ENCODE results near the gene AP1G1. TPM values are rescaled to one million over a fixed set of nuclear protein-coding genes. Genes with fewer than 3 reads are reported as not detected.

The AP1G1 gene
- total RNA-seq, 1 experiment from 2014 or later: 51.2 TPM

- Histone ChIP-seq H2AFZ (ENCODE audit: low read length) (no peak overlapping the region), H4K20me1 (ENCODE audit: low read length) (no peaks in the 10 kb centered on the region), H3K4me2 (ENCODE audit: low read length) (peak overlapping the region; percentile 90), H3K79me2 (ENCODE audit: low read length) (peaks cover 27% of the 10 kb centered on the region), H3F3A (ENCODE audit: low read length, unreplicated experiment) (no peaks in the 10 kb centered on the region), H3K9ac (ENCODE audit: low read length) (peak overlapping the region; percentile 89; the same call in 1 of the 2 replicates), H3K4me1 (ENCODE audit: insufficient read depth, low read length) (peaks cover 8% of the 10 kb centered on the region; the same call in 1 of the 2 replicates), H3K27me3 (ENCODE audit: low read length) (no peaks in the 10 kb centered on the region), H3K9me2 (replicated peaks; ENCODE audit: low read length) (no peaks in the 10 kb centered on the region), H3K27ac (ENCODE audit: low read length) (no peak overlapping the region), H3K9me3 (ENCODE audit: low read length) (no peaks in the 10 kb centered on the region), H3K4me3 (ENCODE audit: low read length) (peak overlapping the region; percentile 82), H3K36me3 (ENCODE audit: low read depth, low read length) (peaks cover 8% of the 10 kb centered on the region; the same call in 1 of the 2 replicates)
- POLR2A ChIA-PET (ENCODE audit: unreplicated experiment): no interaction called here
- TF ChIP-seq EZH2phosphoT487 (IDR thresholded peaks at IDR 0.05; ENCODE audit: borderline replicate concordance, low read length): no peak
- no peak for TF ChIP-seq EZH2 (IDR thresholded peaks at IDR 0.05; ENCODE audit: low read length, unreplicated experiment)
- TF ChIP-seq CTCF (conservative IDR thresholded peaks at IDR 0.05; ENCODE audit: low read depth, low read length): no peak
- no TSS peak for BruUV-seq (replicated peaks)
- CTCF ChIA-PET: interaction anchor here (1.2 kb wide), 1 partner anchor 35 kb away, joined by 3 read pairs; no protein-coding TSS in a partner anchor
- ATAC-seq (no peak), DNase-seq (no peak)
- intact Hi-C loops (cut with micrococcal nuclease): loop anchor here (5.0 kb wide), 1 partner anchor 35 kb away; the partner anchor contains the start of gene ZNF821
Observed at GRCh38 chr16:71847096-71847495, 38.5 kb upstream of the AP1G1 start.

- peak; percentile 18 for ATAC-seq
- TF ChIP-seq EZH2 (IDR thresholded peaks at IDR 0.05; ENCODE audit: low read length, unreplicated experiment) (no peak), EZH2phosphoT487 (IDR thresholded peaks at IDR 0.05; ENCODE audit: borderline replicate concordance, low read length) (no peak), CTCF (conservative IDR thresholded peaks at IDR 0.05; ENCODE audit: low read depth, low read length) (no peak)
- peak overlapping the region; percentile 89 for H3K9ac ChIP-seq (ENCODE audit: low read length)
- peak overlapping the region; percentile 99; the same call in 1 of the 2 replicates for H2AFZ ChIP-seq (ENCODE audit: low read length)
- H4K20me1 ChIP-seq (ENCODE audit: low read length): no peaks in the 10 kb centered on the region
- H3K36me3 ChIP-seq (ENCODE audit: low read depth, low read length): peaks cover 8% of the 10 kb centered on the region; the same call in 1 of the 2 replicates
- peak overlapping the region; percentile 90 for H3K4me2 ChIP-seq (ENCODE audit: low read length)
- DNase-seq: no peak
- BruUV-seq (replicated peaks): no TSS peak
- H3K4me1 ChIP-seq (ENCODE audit: insufficient read depth, low read length): peaks cover 8% of the 10 kb centered on the region; the same call in 1 of the 2 replicates
- H3K79me2 ChIP-seq (ENCODE audit: low read length): peaks cover 27% of the 10 kb centered on the region
- H3K27ac ChIP-seq (ENCODE audit: low read length): no peak overlapping the region
- intact Hi-C loops (cut with micrococcal nuclease): loop anchor here (5.0 kb wide), 1 partner anchor 36 kb away; the partner anchor contains the start of gene ZNF821
- H3K27me3 ChIP-seq (ENCODE audit: low read length): no peaks in the 10 kb centered on the region
- POLR2A ChIA-PET (ENCODE audit: unreplicated experiment): interaction anchor here (0.5 to 1.3 kb wide), 2 partner anchors 38 to 1100 kb away, joined by 3 to 4 read pairs; partner anchors contain the start of gene AP1G1
- no peaks in the 10 kb centered on the region for H3F3A ChIP-seq (ENCODE audit: low read length, unreplicated experiment)
- H3K9me3 ChIP-seq (ENCODE audit: low read length): no peaks in the 10 kb centered on the region
- H3K4me3 ChIP-seq (ENCODE audit: low read length): peak overlapping the region; percentile 82
- CTCF ChIA-PET: interaction anchor here (0.6 to 1.2 kb wide), 2 partner anchors 36 to 37 kb away, joined by 3 to 4 read pairs; partner anchors contain the start of gene AP1G1
- H3K9me2 ChIP-seq (replicated peaks; ENCODE audit: low read length): no peaks in the 10 kb centered on the region
Observed at GRCh38 chr16:71846431-71846830, 37.8 kb upstream of the AP1G1 start.

Measured in PC-3 (cell line).